Progenitor cell of endocrine pancreas (in vitro differentiated cells): ENCODE measurements around the gene SCAF8. TPM values are rescaled to one million over a fixed set of nuclear protein-coding genes. Genes with fewer than 3 reads are reported as not detected.

Source experiments
- DNase-seq: peaks from one replicate; pipeline ENCODE4 v3.0.0; 2021; ENCODE audit warnings: low spot score; ENCODE audit not compliant: unreplicated experiment
- H3K27ac Mint-ChIP-seq: 2 replicates; pipeline ENCODE4 v1.8.0; 2021; ENCODE audit warnings: mild to moderate bottlenecking, moderate library complexity, mixed read lengths
- H3K27me3 Mint-ChIP-seq: 2 replicates; pipeline ENCODE4 v1.8.0; 2021; ENCODE audit warnings: mixed read lengths
- H3K36me3 Mint-ChIP-seq: 2 replicates; pipeline ENCODE4 v1.8.0; 2022; ENCODE audit warnings: mixed read lengths; ENCODE audit not compliant: insufficient read depth
- H3K4me1 Mint-ChIP-seq: 2 replicates; pipeline ENCODE4 v1.8.0; 2021; ENCODE audit warnings: low read depth, mixed read lengths
- H3K4me3 Mint-ChIP-seq: 2 replicates; pipeline ENCODE4 v1.8.0; 2021; ENCODE audit warnings: low read depth, mild to moderate bottlenecking, moderate library complexity, mixed read lengths
- H3K9me3 Mint-ChIP-seq: 2 replicates; pipeline ENCODE4 v1.8.0; 2021; ENCODE audit warnings: low read depth, mixed read lengths
- CTCF ChIP-seq: fragments of 200-600 bp; sonication (generic); IDR thresholded peaks from one replicate; pipeline ENCODE4 v1.5.0; 2021; ENCODE audit warnings: antibody characterized with exemption, mild to moderate bottlenecking; ENCODE audit not compliant: unreplicated experiment
- long read RNA-seq: library from polyadenylated mRNA; unstranded; transcript quantifications from one replicate; pipeline ENCODE4 v2.0.0, GENCODE V29; 2020
- total RNA-seq: library from RNA; stranded (reverse); gene quantifications from 2 replicates; pipeline ENCODE4 v1.2.1, GENCODE V29; 2021

Gene SCAF8
- 69.5 and 70.2 TPM in 2 replicates for total RNA-seq
- long read RNA-seq, partial matches to known transcripts, result 21 of 25 reads
- long read RNA-seq, other reads (novel, unspliced or antisense), result 4 of 25 reads

DNA sequence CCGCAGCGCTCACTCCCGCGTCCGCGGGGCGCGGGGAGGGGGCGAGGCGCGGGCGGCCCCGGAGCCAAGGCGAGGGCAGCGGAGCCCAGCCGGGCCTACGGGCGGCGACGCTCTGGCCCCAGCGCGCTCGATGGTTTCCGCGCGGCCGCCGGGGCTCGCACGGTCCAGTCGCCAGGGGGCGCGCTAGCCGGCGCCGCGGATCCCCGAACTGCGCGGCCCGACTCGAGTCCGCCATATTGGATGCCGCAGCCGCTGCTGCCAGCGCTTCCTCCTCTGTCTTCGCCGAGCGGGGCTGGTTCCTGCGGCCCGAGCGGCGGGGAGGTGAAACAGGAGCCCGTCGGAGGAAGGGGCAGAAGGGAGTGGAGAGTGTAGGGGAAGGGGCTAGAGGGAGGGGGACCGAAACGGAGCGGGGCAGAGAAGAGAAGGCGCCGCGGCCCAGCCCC, at the start of gene SCAF8:
Gene SCAF8, plus strand, starts transcription at position 234 of the 443 bp plus-strand sequence. CDS start 485 bp downstream, outside the sequence.
- no peaks in the 10 kb centered on the region for H3K27me3 Mint-ChIP-seq
- peaks cover 23% of the 10 kb centered on the region for H3K4me1 Mint-ChIP-seq
- peaks cover 4% of the 10 kb centered on the region for H3K36me3 Mint-ChIP-seq
- H3K4me3 Mint-ChIP-seq, result peak within 1 kb of the TSS; percentile 87
- DNase-seq, result peak; percentile 89
- H3K27ac Mint-ChIP-seq, result peak within 1 kb of the TSS; percentile 97
- H3K9me3 Mint-ChIP-seq, result no peaks in the 10 kb centered on the region
- TF ChIP-seq CTCF, result peak; percentile 89

DNA sequence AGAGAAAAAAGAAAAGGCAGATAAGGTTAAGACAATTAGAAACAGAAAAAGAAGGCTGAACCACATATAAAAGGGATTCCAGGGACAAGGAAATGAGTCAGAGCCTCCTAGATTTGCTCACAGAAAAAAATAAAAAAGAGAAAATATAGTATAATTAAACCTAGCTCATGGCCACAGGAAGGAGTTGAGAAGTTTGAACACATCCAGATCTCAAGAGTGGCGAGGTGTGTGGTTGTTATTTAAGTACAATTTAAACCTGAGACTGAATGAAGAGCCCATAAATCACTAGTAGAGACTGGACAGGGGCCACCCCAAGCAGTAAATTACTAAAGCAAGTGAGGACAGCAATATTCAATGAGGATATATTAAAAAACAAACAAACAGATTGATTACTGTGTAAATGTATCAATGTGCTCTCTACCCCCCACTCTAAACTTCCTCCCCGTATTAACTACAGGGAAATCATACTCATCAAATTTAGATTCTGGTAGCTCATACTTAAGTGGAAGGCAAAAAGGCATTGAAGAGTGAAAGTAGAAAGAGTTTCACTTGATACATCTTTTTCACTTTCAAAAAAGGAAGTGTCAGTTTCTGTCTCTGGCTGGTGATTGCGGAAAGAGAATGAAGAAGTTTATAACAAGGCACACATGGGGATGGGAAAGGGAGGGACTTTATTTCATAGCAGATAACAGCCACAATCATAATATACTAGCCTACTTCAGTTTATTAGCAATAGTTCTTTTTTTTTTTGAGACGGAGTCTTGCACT, 49.3 kb upstream of the SCAF8 start:
- no peak for DNase-seq
- H3K27me3 Mint-ChIP-seq, result no peaks in the 10 kb centered on the region
- peaks cover 3% of the 10 kb centered on the region for H3K4me1 Mint-ChIP-seq
- TF ChIP-seq CTCF, result no peak
- no peaks in the 10 kb centered on the region for H3K36me3 Mint-ChIP-seq
- H3K9me3 Mint-ChIP-seq, result no peaks in the 10 kb centered on the region
- no peak overlapping the region for H3K4me3 Mint-ChIP-seq
- no peak overlapping the region for H3K27ac Mint-ChIP-seq

GRCh38 chr6:154686162-154686561, 47.1 kb upstream of the SCAF8 start:
- DNase-seq, result no peak
- Mint-ChIP-seq H3K36me3 (no peaks in the 10 kb centered on the region), H3K27ac (no peak overlapping the region), H3K9me3 (no peaks in the 10 kb centered on the region), H3K4me3 (no peak overlapping the region), H3K4me1 (peaks cover 3% of the 10 kb centered on the region), H3K27me3 (no peaks in the 10 kb centered on the region)
- TF ChIP-seq CTCF, result no peak

DNA sequence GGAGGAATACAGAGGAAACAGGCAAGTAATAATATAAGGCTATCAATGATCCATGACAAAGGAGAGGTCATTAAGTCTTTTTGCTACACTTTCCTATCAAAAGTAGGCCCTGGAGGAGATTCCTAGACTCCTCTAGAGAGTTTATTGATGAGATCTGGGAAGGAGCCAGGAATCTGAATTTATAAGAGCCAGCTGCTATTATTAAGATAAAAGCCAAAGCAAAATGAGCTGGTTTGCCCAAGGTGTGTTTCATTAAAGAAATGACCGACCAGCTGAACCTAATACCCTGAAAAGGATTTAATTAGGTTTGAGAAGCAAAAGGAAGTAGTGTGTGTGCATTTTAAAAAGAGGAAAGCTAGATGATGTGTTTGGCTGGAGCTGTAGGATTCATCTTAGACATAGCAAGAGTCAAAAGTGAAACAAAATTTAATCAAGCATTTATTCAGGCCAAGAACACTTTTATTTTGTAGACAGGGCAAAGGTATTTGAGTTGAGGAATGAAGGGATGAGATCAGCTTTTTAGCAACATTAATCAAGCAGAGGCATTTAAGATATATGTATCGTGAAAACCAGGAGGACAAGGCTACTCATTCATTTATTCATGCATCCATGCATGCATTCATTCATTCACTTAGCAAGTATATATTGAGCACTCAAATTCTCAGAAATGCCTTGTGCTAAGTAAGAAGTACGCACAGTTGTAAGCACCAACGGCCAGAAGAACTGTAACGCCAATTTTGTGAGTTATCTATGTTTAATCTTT, 43.5 kb upstream of the SCAF8 start:
- Mint-ChIP-seq H3K27ac (no peak overlapping the region), H3K9me3 (no peaks in the 10 kb centered on the region), H3K4me3 (no peak overlapping the region), H3K27me3 (no peaks in the 10 kb centered on the region), H3K4me1 (no peaks in the 10 kb centered on the region), H3K36me3 (no peaks in the 10 kb centered on the region)
- TF ChIP-seq CTCF, result no peak
- DNase-seq, result no peak

DNA sequence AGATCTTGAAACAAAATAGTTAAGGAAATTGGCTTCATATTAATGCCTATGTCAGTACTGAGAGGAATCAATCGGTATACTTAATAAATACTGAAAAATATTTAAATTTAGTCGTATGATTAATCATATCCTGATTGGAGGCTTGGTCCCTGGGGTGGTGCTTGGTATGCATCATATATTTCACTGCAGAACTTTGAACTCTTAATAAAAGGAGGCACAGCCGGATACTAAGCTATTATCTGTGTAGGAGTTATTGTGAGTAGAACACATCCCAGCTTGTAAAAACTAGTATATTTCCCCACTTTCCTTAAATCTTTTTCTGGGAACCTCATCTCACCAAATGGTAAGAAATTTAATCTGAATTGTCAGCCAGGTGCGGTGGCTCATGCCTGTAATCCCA, 42.4 kb upstream of the SCAF8 start:
- Mint-ChIP-seq H3K27me3 (no peaks in the 10 kb centered on the region), H3K4me3 (no peak overlapping the region), H3K9me3 (no peaks in the 10 kb centered on the region), H3K36me3 (no peaks in the 10 kb centered on the region), H3K27ac (no peak overlapping the region), H3K4me1 (no peaks in the 10 kb centered on the region)
- DNase-seq, result no peak
- TF ChIP-seq CTCF, result no peak
